Medulla oblongata (tissue), 1 donor: ENCODE measurements around the gene EML5.

ENCODE experiments used
- DNase-seq: peaks from one replicate; pipeline ENCODE4 v3.0.0-alpha.2; 2015; ENCODE audit errors: extremely low spot score

The EML5 gene

DNA sequence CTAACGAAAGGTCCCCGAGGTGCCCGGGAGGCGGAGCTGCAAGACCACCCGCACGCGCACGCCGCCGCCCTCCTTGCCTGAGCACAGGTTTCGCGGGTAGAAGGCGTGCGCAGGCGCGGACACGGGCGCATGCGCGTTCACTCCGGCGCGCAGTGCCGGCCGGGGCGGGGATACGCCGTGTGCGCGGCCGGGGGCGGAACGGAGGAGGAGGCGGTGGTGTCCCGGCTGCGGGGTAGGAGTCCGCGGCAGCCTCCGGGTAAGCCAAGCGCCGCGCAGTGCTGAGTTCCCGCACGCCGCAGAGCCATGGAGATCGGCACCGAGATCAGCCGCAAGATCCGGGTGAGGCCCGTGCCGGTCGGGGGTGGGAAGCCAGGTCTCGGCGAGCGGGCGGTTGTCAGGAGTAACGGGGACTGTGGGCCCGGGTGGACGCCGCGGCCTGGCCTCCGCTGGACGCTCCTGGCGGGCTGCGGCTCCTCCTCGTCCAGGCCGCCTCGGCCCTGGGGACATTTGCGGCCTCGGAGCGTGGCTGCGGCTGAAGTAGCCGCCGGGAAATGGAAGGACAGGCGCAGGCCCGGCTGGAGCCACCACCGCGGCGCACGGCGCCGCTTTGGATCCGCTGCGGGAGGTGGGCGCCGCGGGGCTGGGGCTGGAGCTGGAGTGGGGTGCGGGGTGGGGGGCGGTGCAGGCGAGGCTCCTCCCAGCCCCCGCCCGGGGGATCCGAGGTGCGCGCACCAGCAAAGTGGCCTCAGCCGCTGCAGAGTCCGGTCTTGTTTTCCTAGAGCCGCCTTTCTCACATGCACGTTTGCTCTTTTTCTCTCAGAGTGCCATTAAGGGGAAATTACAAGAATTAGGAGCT lies 229.7 kb downstream of the EML5 start, which contains the start of gene ZC3H14:
Gene ZC3H14, plus strand, starts transcription at position 207 of the 856 bp plus-strand sequence. Its CDS starts 97 bp downstream, at position 304.
- peak; percentile 89 for DNase-seq

DNA sequence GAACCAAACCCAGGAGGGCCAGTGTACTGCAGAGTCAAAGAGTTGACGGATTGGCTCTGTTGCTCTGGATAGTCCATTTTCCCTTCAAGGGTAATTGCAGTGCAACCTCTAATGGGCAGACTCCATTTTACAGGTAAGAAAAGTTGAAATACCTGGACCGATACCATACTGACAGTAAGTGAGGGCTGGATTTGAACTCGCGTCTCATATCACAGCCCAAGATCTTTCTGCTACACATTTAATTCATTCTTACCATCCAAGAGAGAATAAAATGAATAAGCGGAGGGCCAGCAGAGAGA lies 230.3 kb downstream of the EML5 start:
- DNase-seq, result no peak
